M059J (cell line): ENCODE results near the gene TMEM190. TPM values are rescaled to one million over a fixed set of nuclear protein-coding genes. Genes with fewer than 3 reads are reported as not detected.
"Not testable (repeated sequence)": the region's sequence is repeated elsewhere in the genome, so short reads cannot be mapped to it uniquely, and the experiment has no call there.

ENCODE experiments used
- DNase-seq: peaks from one replicate; pipeline ENCODE4 v3.0.0-alpha.2; 2012; ENCODE audit warnings: low read depth
- total RNA-seq: library from RNA; depleted of rRNA; stranded (reverse); fragments of >200 nt; shearing (Covaris generic); gene quantifications from 2 replicates; pipeline ENCODE4 v1.2.3, GENCODE V29; 2014; rRNA removed

Gene TMEM190
- total RNA-seq, 1 experiment from 2014 or later = 0.22 TPM

DNA sequence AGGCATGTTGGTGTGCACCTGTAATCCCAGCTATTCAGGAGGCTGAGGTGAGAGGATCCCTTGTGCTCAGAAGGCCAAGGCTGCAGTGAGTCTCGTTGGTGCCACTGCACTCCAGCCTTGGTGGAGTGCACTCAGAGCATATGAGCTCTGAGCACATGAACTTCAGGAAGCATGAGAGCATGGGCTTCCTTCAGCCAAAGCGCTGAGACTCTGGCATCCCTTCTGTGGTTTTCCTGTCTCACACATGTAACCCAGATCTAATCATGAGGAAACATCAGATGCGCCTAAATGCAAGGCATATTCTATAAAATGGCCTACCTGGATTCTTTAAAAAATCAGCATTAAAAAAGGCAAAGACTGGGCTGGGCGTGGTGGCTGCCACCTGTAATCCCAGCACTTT, 44.7 kb downstream of the TMEM190 start:
- not testable (repeated sequence) for DNase-seq

DNA sequence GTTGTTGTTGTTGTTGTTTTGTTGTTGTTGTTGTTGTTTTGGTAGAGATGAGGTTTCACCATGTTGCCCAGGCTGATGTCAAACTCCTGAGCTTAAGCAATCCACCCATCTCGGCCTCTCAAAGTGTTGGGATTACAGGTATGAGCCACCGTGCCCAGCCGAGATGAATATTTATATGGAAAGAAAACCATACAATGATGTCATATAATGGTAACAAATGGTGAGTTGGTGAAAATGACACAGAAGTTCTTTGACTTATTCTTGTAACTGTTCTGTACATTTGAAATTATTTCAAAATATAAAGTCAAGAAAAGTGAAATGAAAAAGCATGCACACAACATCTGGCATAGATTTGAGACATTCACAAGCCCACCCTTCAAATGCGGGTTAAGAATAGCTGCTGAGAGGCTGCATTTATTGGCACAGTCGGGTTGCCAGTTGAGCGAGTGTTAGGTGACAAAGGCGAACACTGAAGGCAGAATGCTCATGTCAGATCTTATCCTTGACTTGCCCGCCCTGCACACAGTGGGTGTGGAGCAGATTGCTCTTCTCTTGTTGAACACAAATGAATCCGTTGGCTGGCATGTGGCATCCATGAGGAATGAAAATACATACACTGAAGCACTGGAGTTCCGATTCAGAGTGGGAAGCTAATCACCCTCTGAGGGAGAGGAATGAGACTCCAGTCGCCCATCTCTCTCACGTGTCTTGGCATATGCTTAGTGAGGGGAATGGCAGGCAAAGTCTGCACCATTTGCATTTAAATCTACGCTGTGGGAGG, 46.8 kb downstream of the TMEM190 start:
- no peak for DNase-seq

GRCh38 chr19:55424518-55424917, 47.9 kb downstream of the TMEM190 start:
- DNase-seq = no peak

- DNase-seq = no peak
These were observed 49.4 kb downstream of the TMEM190 start for GRCh38 chr19:55426042-55426441.

Other genes with a start within 250 kb of the TMEM190 start
- 25.5 and 40.1 TPM in 2 replicates for gene TNNT1, start 227.6 kb upstream of the TMEM190 start, total RNA-seq
- gene TNNI3, start 219.1 kb upstream of the TMEM190 start, total RNA-seq = 0.42 TPM in 1 of 2 replicates, not detected in the other
- gene DNAAF3, start 210.2 kb upstream of the TMEM190 start, total RNA-seq = 0.44 and 4.0 TPM in 2 replicates
- not detected in 2 replicates for gene SYT5, start 196.5 kb upstream of the TMEM190 start, total RNA-seq
- gene PTPRH, start 167.3 kb upstream of the TMEM190 start, total RNA-seq = 0.79 and 1.5 TPM in 2 replicates
- gene TMEM86B, start 148.1 kb upstream of the TMEM190 start, total RNA-seq = 1.2 and 1.7 TPM in 2 replicates
- gene PPP6R1, start 117.8 kb upstream of the TMEM190 start, total RNA-seq = 23.9 and 48.8 TPM in 2 replicates
- 25.5 and 37.2 TPM in 2 replicates for gene HSPBP1, start 96.7 kb upstream of the TMEM190 start, total RNA-seq
- gene BRSK1, start 92.8 kb upstream of the TMEM190 start, total RNA-seq = 0.17 and 2.7 TPM in 2 replicates
- gene TMEM150B, start 51.5 kb upstream of the TMEM190 start, total RNA-seq = not detected in 2 replicates
- gene KMT5C, start 37.0 kb upstream of the TMEM190 start, total RNA-seq = 5.2 and 10.0 TPM in 2 replicates
- 0.30 TPM in 1 of 2 replicates, not detected in the other for gene COX6B2, start 22.1 kb upstream of the TMEM190 start, total RNA-seq
- not detected in 2 replicates for gene GARIN5B, start 13.6 kb upstream of the TMEM190 start, total RNA-seq
- 23.0 and 39.1 TPM in 2 replicates for gene IL11, start 6.4 kb upstream of the TMEM190 start, total RNA-seq
- gene TMEM238, start 7.5 kb downstream of the TMEM190 start, total RNA-seq = 1.1 and 1.2 TPM in 2 replicates
- gene RPL28, start 9.1 kb downstream of the TMEM190 start, total RNA-seq = 452 and 738 TPM in 2 replicates
- 192 and 378 TPM in 2 replicates for gene UBE2S, start 31.0 kb downstream of the TMEM190 start, total RNA-seq
- gene SHISA7, start 66.5 kb downstream of the TMEM190 start, total RNA-seq = not detected in 2 replicates
- 123 and 134 TPM in 2 replicates for gene ISOC2, start 84.8 kb downstream of the TMEM190 start, total RNA-seq
- gene C19orf85, start 87.9 kb downstream of the TMEM190 start, total RNA-seq = not detected in 2 replicates
- gene ZNF628, start 99.8 kb downstream of the TMEM190 start, total RNA-seq = 8.8 and 13.9 TPM in 2 replicates
- gene NAT14, start 108.4 kb downstream of the TMEM190 start, total RNA-seq = 14.4 and 26.1 TPM in 2 replicates
- 1.8 and 7.2 TPM in 2 replicates for gene SSC5D, start 111.6 kb downstream of the TMEM190 start, total RNA-seq
- gene SBK2, start 160.3 kb downstream of the TMEM190 start, total RNA-seq = 0.20 TPM in 1 of 2 replicates, not detected in the other
- gene SBK3, start 168.7 kb downstream of the TMEM190 start, total RNA-seq = not detected in 2 replicates
- 1.6 and 4.3 TPM in 2 replicates for gene ZNF579, start 204.0 kb downstream of the TMEM190 start, total RNA-seq
- gene FIZ1, start 222.7 kb downstream of the TMEM190 start, total RNA-seq = 0.81 and 6.3 TPM in 2 replicates
- 11.7 and 14.7 TPM in 2 replicates for gene ZNF524, start 223.5 kb downstream of the TMEM190 start, total RNA-seq
- 1.4 and 2.5 TPM in 2 replicates for gene ZNF865, start 228.8 kb downstream of the TMEM190 start, total RNA-seq
- gene ZNF784, start 247.7 kb downstream of the TMEM190 start, total RNA-seq = 2.2 and 5.1 TPM in 2 replicates